H1 (cell line): ENCODE data around the gene PTBP1. TPM values are rescaled to one million over a fixed set of nuclear protein-coding genes. Genes with fewer than 3 reads are reported as not detected.

Experiments used
- CTCF ChIA-PET: fragments of 300-600 bp; sonication (Branson Sonifier 250); formaldehyde crosslinking; loops from one replicate; lab custom pipeline; 2021; ENCODE audit not compliant: partially characterized antibody; lab: Charles Lee
- POLR2A ChIA-PET: fragments of 300-600 bp; sonication (Branson Sonifier 250); formaldehyde crosslinking; loops from one replicate; lab custom pipeline; 2021; ENCODE audit warnings: inconsistent platforms; ENCODE audit not compliant: partially characterized antibody; lab: Charles Lee
- DNase-seq, 2 experiments: peaks; one replicate each; pipeline versions ENCODE4 v3.0.0 to v3.0.0-alpha.2; 2010 to 2022; ENCODE audit warnings: low spot score in 2 of 2, low read depth in 1 of 2, mixed read lengths in 1 of 2
- FAIRE-seq: peaks from 2 replicates; lab custom pipeline; 2011; peaks lifted over from hg19 to GRCh38; lab: Jason Lieb, UNC
- H2AFZ ChIP-seq: 2 replicates; pipeline ENCODE4 v1.8.1; 2012; ENCODE audit warnings: low read length, inconsistent platforms
- H2AK5ac ChIP-seq: 2 replicates; pipeline ENCODE4 v1.6.1; 2013; ENCODE audit warnings: low read depth, low read length
- H2BK120ac ChIP-seq: replicated peaks from 2 replicates; pipeline ENCODE3; 2013; ENCODE audit warnings: low read depth, low read length, inconsistent platforms
- H2BK12ac ChIP-seq: 2 replicates; pipeline ENCODE4 v1.6.1; 2013; ENCODE audit warnings: low read depth, low read length
- H2BK15ac ChIP-seq: 2 replicates; pipeline ENCODE4 v1.6.1; 2013; ENCODE audit warnings: low read length
- H2BK20ac ChIP-seq: 2 replicates; pipeline ENCODE4 v1.6.1; 2013; ENCODE audit warnings: low read length
- H2BK5ac ChIP-seq: 2 replicates; pipeline ENCODE4 v1.6.1; 2013; ENCODE audit warnings: low read depth, low read length
- H3K14ac ChIP-seq: 2 replicates; pipeline ENCODE4 v1.6.1; 2013; ENCODE audit warnings: inconsistent platforms; ENCODE audit not compliant: insufficient read length
- H3K18ac ChIP-seq: 2 replicates; pipeline ENCODE4 v1.6.1; 2013; ENCODE audit warnings: low read length; ENCODE audit errors: extremely low read depth
- H3K23ac ChIP-seq: 2 replicates; pipeline ENCODE4 v1.6.1; 2013; ENCODE audit warnings: inconsistent platforms; ENCODE audit not compliant: insufficient read length
- H3K23me2 ChIP-seq: 2 replicates; pipeline ENCODE4 v1.6.1; 2013; ENCODE audit warnings: low read depth, low read length
- H3K27ac ChIP-seq: 2 replicates; pipeline ENCODE4 v1.6.1; 2011; ENCODE audit warnings: low read depth, low read length, inconsistent platforms
- H3K27me3 ChIP-seq, 4 experiments: replicated peaks in 1 of 4; 1 replicate in 1 of 4; 2 replicates in 3 of 4; pipeline versions ENCODE4 v1.6.1 to v1.8.1; 2011 to 2013; ENCODE audit warnings: low read length in 3 of 4, mild to moderate bottlenecking in 3 of 4, inconsistent platforms in 2 of 4, mixed read lengths in 2 of 4, moderate library complexity in 1 of 4; ENCODE audit not compliant: control insufficient read depth in 3 of 4, insufficient read depth in 3 of 4; ENCODE audit errors: extremely low read depth in 1 of 4
- H3K36me3 ChIP-seq, 4 experiments: 2 replicates each; pipeline versions ENCODE4 v1.6.1 to v1.8.1; 2011 to 2013; ENCODE audit warnings: mild to moderate bottlenecking in 4 of 4, low read length in 3 of 4, moderate library complexity in 2 of 4, control low read depth in 1 of 4, inconsistent platforms in 1 of 4; ENCODE audit not compliant: insufficient read depth in 4 of 4, control insufficient read depth in 2 of 4
- H3K4ac ChIP-seq: replicated peaks from 2 replicates; pipeline ENCODE3; 2013; ENCODE audit warnings: low read length, low read depth, mixed read lengths, inconsistent platforms; ENCODE audit not compliant: insufficient read length
- H3K4me1 ChIP-seq, 4 experiments: replicated peaks in 1 of 4; 1 replicate in 1 of 4; 2 replicates in 3 of 4; pipeline versions ENCODE4 v1.6.1 to v1.8.1; 2011 to 2013; ENCODE audit warnings: low read length in 3 of 4, inconsistent platforms in 2 of 4, mixed read lengths in 1 of 4; ENCODE audit not compliant: insufficient read depth in 4 of 4, control insufficient read depth in 3 of 4
- H3K4me2 ChIP-seq, 2 experiments: 2 replicates each; pipeline versions ENCODE4 v1.6.1 to v1.8.1; 2011 to 2013; ENCODE audit warnings: low read depth in 2 of 2, low read length in 2 of 2, control low read depth in 1 of 2, inconsistent platforms in 1 of 2, mild to moderate bottlenecking in 1 of 2; ENCODE audit not compliant: insufficient read depth in 1 of 2
- H3K4me3 ChIP-seq, 4 experiments: fragments of 200-600, 300-600 bp in 1 of 4; sonication (generic), shearing (Covaris generic), sonication (Bioruptor Twin) in 1 of 4; 2 replicates each; pipeline versions ENCODE4 v1.5.1 to v1.8.1; 2011 to 2016; ENCODE audit warnings: low read length in 4 of 4, low read depth in 3 of 4, control low read depth in 2 of 4, inconsistent platforms in 2 of 4, mild to moderate bottlenecking in 2 of 4, mixed read lengths in 1 of 4, moderate library complexity in 1 of 4; ENCODE audit not compliant: insufficient read depth in 2 of 4; ENCODE audit errors: extremely low read depth in 1 of 4
- H3K56ac ChIP-seq: replicated peaks from 2 replicates; pipeline ENCODE3; 2013; ENCODE audit warnings: low read depth, mild to moderate bottlenecking, mixed read lengths, low read length, inconsistent platforms; ENCODE audit not compliant: insufficient read length
- H3K79me1 ChIP-seq: 2 replicates; pipeline ENCODE4 v1.6.1; 2013; ENCODE audit warnings: low read depth, low read length, control low read depth
- H3K79me2 ChIP-seq, 2 experiments: 2 replicates each; pipeline versions ENCODE4 v1.6.1 to v1.8.1; 2012 to 2013; ENCODE audit warnings: low read length in 2 of 2, mild to moderate bottlenecking in 2 of 2, inconsistent platforms in 1 of 2; ENCODE audit not compliant: insufficient read depth in 2 of 2, control insufficient read depth in 1 of 2
- H3K9ac ChIP-seq, 4 experiments: replicated peaks in 1 of 4; 1 replicate in 1 of 4; 2 replicates in 3 of 4; pipeline versions ENCODE4 v1.6.1 to v1.8.1; 2011 to 2013; ENCODE audit warnings: low read depth in 3 of 4, low read length in 3 of 4, control low read depth in 2 of 4, mild to moderate bottlenecking in 2 of 4, moderate library complexity in 2 of 4, inconsistent platforms in 1 of 4; ENCODE audit errors: extremely low read depth in 1 of 4
- H3K9me3 ChIP-seq, 2 experiments: 2 replicates each; pipeline versions ENCODE4 v1.6.1 to v1.8.1; 2012 to 2013; ENCODE audit warnings: mild to moderate bottlenecking in 2 of 2, moderate library complexity in 2 of 2, control low read depth in 1 of 2, inconsistent platforms in 1 of 2, low read depth in 1 of 2, low read length in 1 of 2, mixed read lengths in 1 of 2; ENCODE audit not compliant: insufficient read depth in 2 of 2
- H4K20me1 ChIP-seq, 2 experiments: replicated peaks in 1 of 2; 2 replicates each; pipeline versions ENCODE3 to v1.8.1; 2011 to 2013; ENCODE audit warnings: inconsistent platforms in 2 of 2, low read length in 2 of 2, mild to moderate bottlenecking in 1 of 2; ENCODE audit not compliant: insufficient read depth in 2 of 2, control insufficient read depth in 1 of 2
- H4K5ac ChIP-seq: 2 replicates; pipeline ENCODE4 v1.6.1; 2013; ENCODE audit warnings: low read length, low read depth, mixed read lengths, inconsistent platforms; ENCODE audit not compliant: insufficient read length
- H4K8ac ChIP-seq: 2 replicates; pipeline ENCODE4 v1.8.0; 2013; ENCODE audit warnings: mild to moderate bottlenecking, moderate library complexity, low read length, inconsistent platforms; ENCODE audit not compliant: insufficient read depth; ENCODE audit errors: extremely low read depth
- H4K91ac ChIP-seq: replicated peaks from 2 replicates; pipeline ENCODE3; 2013; ENCODE audit warnings: low read length, mixed read lengths, inconsistent platforms; ENCODE audit not compliant: insufficient read length
- EP300 ChIP-seq, 2 experiments: IDR thresholded peaks; 1 replicate in 1 of 2; 2 replicates in 1 of 2; pipeline ENCODE4 v1.6.1; 2011 to 2012; ENCODE audit warnings: low read depth in 2 of 2, low read length in 2 of 2, mild to moderate bottlenecking in 2 of 2, borderline replicate concordance in 1 of 2, inconsistent platforms in 1 of 2, moderate library complexity in 1 of 2
- NRF1 ChIP-seq: IDR thresholded peaks from 2 replicates; pipeline ENCODE4 v1.6.1; 2011; ENCODE audit warnings: mild to moderate bottlenecking, low read depth, low read length, improper control_type of control experiment
- POU5F1 ChIP-seq: IDR thresholded peaks from 2 replicates; pipeline ENCODE4 v1.6.1; 2011; ENCODE audit warnings: low read depth, mild to moderate bottlenecking, low read length, moderate library complexity
- RNF2 ChIP-seq: fragments of 200-900, 300-1000 bp; sonication (generic); IDR thresholded peaks from 2 replicates; pipeline ENCODE4 v1.7.1; 2016; ENCODE audit warnings: borderline replicate concordance, low read depth, mild to moderate bottlenecking, antibody characterized with exemption, low read length; ENCODE audit not compliant: poor library complexity, severe bottlenecking; ENCODE audit errors: missing control alignments
- SAP30 ChIP-seq: fragments of 300-600 bp; sonication (generic); IDR thresholded peaks from 2 replicates; pipeline ENCODE4 v1.7.1; 2012; ENCODE audit warnings: low read length, moderate library complexity, mild to moderate bottlenecking, inconsistent platforms; ENCODE audit not compliant: insufficient read depth, insufficient replicate concordance
- SUZ12 ChIP-seq: fragments of 200-600 bp; sonication (generic); IDR thresholded peaks from 2 replicates; pipeline ENCODE4 v1.6.1; 2012; ENCODE audit warnings: mild to moderate bottlenecking, inconsistent platforms, low read length, moderate library complexity, mixed read lengths
- TAF7 ChIP-seq: optimal IDR thresholded peaks from 2 replicates; pipeline ENCODE3; 2011; ENCODE audit warnings: low read depth, mild to moderate bottlenecking, inconsistent platforms, low read length, moderate library complexity, borderline replicate concordance
- WGBS, 2 experiments: shearing (Covaris generic) in 1 of 2; methylation state at CpG; one replicate each; pipeline versions ENCODE4 v1.1.6 to v1.1.7; 2013 to 2015; ENCODE audit warnings: low lambda C conversion rate in 2 of 2, mixed read lengths in 2 of 2, inconsistent platforms in 1 of 2, low coverage in 1 of 2, missing lambda C conversion rate in 1 of 2; ENCODE audit not compliant: insufficient replicate concordance in 2 of 2, insufficient coverage in 1 of 2, insufficient read length in 1 of 2; ENCODE audit errors: extremely low coverage in 1 of 2, missing lambda C conversion rate in 1 of 2; 5-methylcytosine and 5-hydroxymethylcytosine counted together
- polyA plus RNA-seq, 7 experiments: library from polyadenylated mRNA; depleted of rRNA in 3 of 7; stranded (reverse) in 5 of 7; unstranded in 2 of 7; fragments of >200 nt in 5 of 7; fragments of 200-250 nt in 2 of 7; gene quantifications; 1 replicate in 5 of 7; 2 replicates in 1 of 7; 4 replicates in 1 of 7; pipeline versions ENCODE4 v1.2.1 to v1.2.3, GENCODE V29; 2011 to 2013; ENCODE audit warnings: missing spikeins in 2 of 7, mixed read lengths in 2 of 7
- total RNA-seq: library from RNA; stranded (reverse); fragmentation: NEBNext Ultra II Directional; extraction: Animal tissue kit (Norgen Biotek cat#: 25700); gene quantifications from 2 replicates; pipeline ENCODE4 v1.2.1, GENCODE V29; 2021
- TF ChIP-seq, protein P1 (sequence below): IDR thresholded peaks from 2 replicates; pipeline ENCODE4 v1.6.1; 2011; ENCODE audit warnings: low read length, improper control_type of control experiment

PTBP1 gene
- total and polyA plus RNA-seq, 2 of the 8 experiments (the other 6 are each of a cell fraction or from before 2014, with no cell fraction given) = 528 to 888 TPM

DNA sequence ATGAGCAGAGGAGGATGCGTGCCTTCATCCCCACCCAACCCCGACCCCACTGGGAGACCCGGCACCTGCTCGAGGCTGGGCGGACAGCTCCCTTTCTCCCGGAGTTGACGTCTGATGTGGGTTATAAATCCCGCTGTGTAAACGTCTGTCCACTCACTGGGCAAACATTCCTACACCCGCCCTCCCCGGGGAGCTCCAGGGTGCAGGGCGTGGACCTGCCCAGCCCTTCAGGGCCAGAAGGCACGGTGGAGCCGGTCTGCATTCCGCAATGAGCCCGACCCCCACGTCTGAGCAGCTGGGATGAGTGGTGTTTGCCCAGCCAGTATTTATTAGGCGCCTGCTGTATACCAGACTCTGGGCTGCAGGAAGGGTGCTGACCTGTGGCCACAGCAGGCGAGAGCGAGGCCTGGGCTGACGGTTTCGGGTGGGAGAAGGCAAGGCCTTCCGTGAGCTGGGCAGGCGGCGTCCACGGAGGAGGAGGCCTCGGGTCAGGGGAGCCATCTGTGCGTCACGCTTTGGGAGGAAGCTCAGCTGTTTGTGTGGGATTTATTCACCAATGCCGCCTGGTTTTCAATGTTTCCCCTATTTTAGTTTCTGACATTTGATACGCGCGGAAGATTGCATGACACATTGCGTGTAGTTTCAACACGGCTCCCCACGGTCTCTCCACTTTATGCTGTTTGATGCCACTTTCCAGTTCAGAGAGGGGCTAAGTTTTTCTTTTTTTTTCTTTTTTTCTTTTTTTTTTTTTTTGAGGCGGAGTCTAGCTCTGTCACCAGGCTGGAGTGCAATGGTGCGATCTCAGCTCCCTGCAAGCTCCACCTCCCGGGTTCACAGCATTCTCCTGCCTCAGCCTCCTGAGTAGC, 44.4 kb upstream of the PTBP1 start:
- H2BK15ac ChIP-seq = no peak overlapping the region
- H3K18ac ChIP-seq = no peak overlapping the region
- ChIA-PET CTCF (interaction anchor here (0.5 to 1.4 kb wide), 7 partner anchors 11 to 623 kb away, joined by 3 to 7 read pairs (median 4); no protein-coding TSS in a partner anchor), POLR2A (interaction anchor here (0.5 to 2.0 kb wide), 9 partner anchors 8 to 957 kb away, joined by 3 to 10 read pairs (median 3); partner anchors contain the start of genes RNF126 and WDR18)
- no peak overlapping the region for H3K4me3 ChIP-seq
- no peak overlapping the region for H2BK5ac ChIP-seq
- no peak overlapping the region for H2BK12ac ChIP-seq
- H3K14ac ChIP-seq = no peak overlapping the region
- no peaks in the 10 kb centered on the region for H3K23me2 ChIP-seq
- no peak overlapping the region for H3K23ac ChIP-seq
- no peaks in the 10 kb centered on the region for H3K79me1 ChIP-seq
- no peak overlapping the region for H2AFZ ChIP-seq
- no peak for DNase-seq
- no peak overlapping the region for H2BK20ac ChIP-seq
- WGBS, 2 experiments = 91% methylated on average over 35 of the region's 39 CpGs; no CpG with 5 or more reads in 1 of the 2 experiments
- H3K79me2 ChIP-seq = no peaks in the 10 kb centered on the region
- FAIRE-seq = no peak
- no peak overlapping the region for H3K4ac ChIP-seq
- peak overlapping the region; percentile 39; the same call in 1 of the 2 replicates for H2AK5ac ChIP-seq
- H4K91ac ChIP-seq = no peak overlapping the region
- no peak overlapping the region; the same call in 1 of the 2 replicates for H4K8ac ChIP-seq
- H4K5ac ChIP-seq = no peak overlapping the region
- H3K27me3 ChIP-seq = no peaks in the 10 kb centered on the region
- H3K27ac ChIP-seq = no peak overlapping the region
- no peak overlapping the region for H2BK120ac ChIP-seq
- no peaks in the 10 kb centered on the region for H3K36me3 ChIP-seq
- no peak overlapping the region for H3K56ac ChIP-seq
- peaks cover 0 to 5% (median 3%) of the 10 kb centered on the region in 4 experiments; a peak in 3 of 7 replicates for H3K4me1 ChIP-seq
- peaks cover 2 to 14% of the 10 kb centered on the region in 2 experiments; a peak in 2 of 4 replicates for H3K9me3 ChIP-seq
- no peak overlapping the region for H3K4me2 ChIP-seq
- H3K9ac ChIP-seq = no peak overlapping the region
- no peaks in the 10 kb centered on the region for H4K20me1 ChIP-seq
- TF ChIP-seq, protein P1, sequence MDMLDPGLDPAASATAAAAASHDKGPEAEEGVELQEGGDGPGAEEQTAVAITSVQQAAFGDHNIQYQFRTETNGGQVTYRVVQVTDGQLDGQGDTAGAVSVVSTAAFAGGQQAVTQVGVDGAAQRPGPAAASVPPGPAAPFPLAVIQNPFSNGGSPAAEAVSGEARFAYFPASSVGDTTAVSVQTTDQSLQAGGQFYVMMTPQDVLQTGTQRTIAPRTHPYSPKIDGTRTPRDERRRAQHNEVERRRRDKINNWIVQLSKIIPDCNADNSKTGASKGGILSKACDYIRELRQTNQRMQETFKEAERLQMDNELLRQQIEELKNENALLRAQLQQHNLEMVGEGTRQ = no peak
- TF ChIP-seq EP300 (IDR thresholded peaks at IDR 0.05; ENCODE audit: borderline replicate concordance in 1 of 2, low read depth in 2 of 2, low read length in 2 of 2) = no peak
- no peak for TF ChIP-seq SUZ12
- TF ChIP-seq TAF7 = no peak
- TF ChIP-seq RNF2 = no peak
- no peak for TF ChIP-seq NRF1
- TF ChIP-seq POU5F1 = no peak
- no peak for TF ChIP-seq SAP30
